Skeletal muscle satellite cell (primary cell): ENCODE measurements around the gene FAM234A. TPM values are rescaled to one million over a fixed set of nuclear protein-coding genes. Genes with fewer than 3 reads are reported as not detected.

ENCODE experiments used
- H3K27me3 ChIP-seq: 2 replicates; pipeline ENCODE4 v1.7.0; 2013; ENCODE audit warnings: low read length; ENCODE audit not compliant: control insufficient read depth, insufficient read depth
- H3K36me3 ChIP-seq: 2 replicates; pipeline ENCODE4 v1.7.0; 2013; ENCODE audit warnings: mild to moderate bottlenecking, control low read depth, low read length; ENCODE audit not compliant: insufficient read depth
- H3K4me1 ChIP-seq: 2 replicates; pipeline ENCODE4 v1.7.0; 2013; ENCODE audit warnings: low read length; ENCODE audit not compliant: control insufficient read depth, insufficient read depth
- H3K4me2 ChIP-seq: 2 replicates; pipeline ENCODE4 v1.7.0; 2013; ENCODE audit warnings: mild to moderate bottlenecking, low read length
- H3K4me3 ChIP-seq: 2 replicates; pipeline ENCODE4 v1.7.0; 2013; ENCODE audit warnings: low read length
- H3K9ac ChIP-seq: 2 replicates; pipeline ENCODE4 v1.7.0; 2013; ENCODE audit warnings: mild to moderate bottlenecking, low read depth, low read length, moderate library complexity
- H3K9me3 ChIP-seq: replicated peaks from 2 replicates; pipeline ENCODE4 v1.7.0; 2013; ENCODE audit warnings: mild to moderate bottlenecking, control low read depth, low read length
- total RNA-seq: library from RNA; depleted of rRNA; stranded (reverse); fragments of >200 nt; gene quantifications from 2 replicates; pipeline ENCODE4 v1.2.3, GENCODE V29; 2012; rRNA removed

Gene FAM234A, protein sequence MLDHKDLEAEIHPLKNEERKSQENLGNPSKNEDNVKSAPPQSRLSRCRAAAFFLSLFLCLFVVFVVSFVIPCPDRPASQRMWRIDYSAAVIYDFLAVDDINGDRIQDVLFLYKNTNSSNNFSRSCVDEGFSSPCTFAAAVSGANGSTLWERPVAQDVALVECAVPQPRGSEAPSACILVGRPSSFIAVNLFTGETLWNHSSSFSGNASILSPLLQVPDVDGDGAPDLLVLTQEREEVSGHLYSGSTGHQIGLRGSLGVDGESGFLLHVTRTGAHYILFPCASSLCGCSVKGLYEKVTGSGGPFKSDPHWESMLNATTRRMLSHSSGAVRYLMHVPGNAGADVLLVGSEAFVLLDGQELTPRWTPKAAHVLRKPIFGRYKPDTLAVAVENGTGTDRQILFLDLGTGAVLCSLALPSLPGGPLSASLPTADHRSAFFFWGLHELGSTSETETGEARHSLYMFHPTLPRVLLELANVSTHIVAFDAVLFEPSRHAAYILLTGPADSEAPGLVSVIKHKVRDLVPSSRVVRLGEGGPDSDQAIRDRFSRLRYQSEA
- total RNA-seq: 67.7 and 75.8 TPM in 2 replicates

GRCh38 chr16:234468-235305 is at the start of gene FAM234A:
FAM234A (plus strand) TSS chr16:234821; CDS start chr16:254414, 19,593 bp downstream.
- Histone ChIP-seq H3K27me3 (no peaks in the 10 kb centered on the region), H3K9me3 (no peaks in the 10 kb centered on the region), H3K36me3 (no peaks in the 10 kb centered on the region), H3K4me2 (peak within 1 kb of the TSS; percentile 89), H3K4me1 (peaks cover 5% of the 10 kb centered on the region), H3K9ac (peak within 1 kb of the TSS; percentile 95), H3K4me3 (peak within 1 kb of the TSS; percentile 92)

GRCh38 chr16:185213-185612 is 49.4 kb upstream of the FAM234A start:
- no peak overlapping the region for H3K4me2 ChIP-seq
- H3K36me3 ChIP-seq: peaks cover 33% of the 10 kb centered on the region
- no peaks in the 10 kb centered on the region for H3K27me3 ChIP-seq
- H3K4me3 ChIP-seq: no peak overlapping the region
- no peaks in the 10 kb centered on the region for H3K9me3 ChIP-seq
- H3K4me1 ChIP-seq: peaks cover 13% of the 10 kb centered on the region
- no peak overlapping the region for H3K9ac ChIP-seq

- no peaks in the 10 kb centered on the region for H3K27me3 ChIP-seq
- H3K9ac ChIP-seq: no peak overlapping the region
- no peak overlapping the region for H3K4me2 ChIP-seq
- no peaks in the 10 kb centered on the region for H3K9me3 ChIP-seq
- no peak overlapping the region for H3K4me3 ChIP-seq
- peaks cover 11% of the 10 kb centered on the region for H3K4me1 ChIP-seq
- peaks cover 38% of the 10 kb centered on the region for H3K36me3 ChIP-seq
Observed at GRCh38 chr16:185691-186090, 48.9 kb upstream of the FAM234A start.

DNA sequence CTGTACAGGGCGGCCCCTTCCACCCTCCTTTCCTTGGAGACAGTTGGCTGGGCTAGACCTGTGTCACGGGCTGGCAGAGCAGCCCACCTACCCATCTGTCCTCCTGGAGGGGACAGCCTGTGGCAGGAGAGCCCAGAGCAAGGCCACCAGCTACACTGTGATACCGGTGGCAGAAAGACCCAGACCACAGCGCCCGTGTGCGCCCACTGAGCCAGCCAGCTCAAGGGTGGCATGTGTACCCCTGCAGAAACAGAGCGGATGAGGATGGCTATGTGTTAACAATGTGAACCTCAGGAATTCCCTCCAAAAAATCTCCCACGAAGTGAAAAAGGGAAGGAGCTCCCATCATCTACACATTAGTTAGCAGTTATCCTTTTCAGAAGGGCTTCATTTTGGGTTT is 47.3 kb upstream of the FAM234A start:
- H3K4me1 ChIP-seq: no peaks in the 10 kb centered on the region
- peaks cover 50% of the 10 kb centered on the region for H3K36me3 ChIP-seq
- H3K4me2 ChIP-seq: no peak overlapping the region
- H3K4me3 ChIP-seq: no peak overlapping the region
- H3K9me3 ChIP-seq: no peaks in the 10 kb centered on the region
- no peaks in the 10 kb centered on the region for H3K27me3 ChIP-seq
- no peak overlapping the region for H3K9ac ChIP-seq

- Histone ChIP-seq H3K9ac (no peak overlapping the region), H3K4me2 (no peak overlapping the region), H3K9me3 (no peaks in the 10 kb centered on the region), H3K27me3 (no peaks in the 10 kb centered on the region), H3K4me1 (no peaks in the 10 kb centered on the region), H3K36me3 (peaks cover 57% of the 10 kb centered on the region), H3K4me3 (no peak overlapping the region)
Observed at GRCh38 chr16:188674-189073, 45.9 kb upstream of the FAM234A start.

DNA sequence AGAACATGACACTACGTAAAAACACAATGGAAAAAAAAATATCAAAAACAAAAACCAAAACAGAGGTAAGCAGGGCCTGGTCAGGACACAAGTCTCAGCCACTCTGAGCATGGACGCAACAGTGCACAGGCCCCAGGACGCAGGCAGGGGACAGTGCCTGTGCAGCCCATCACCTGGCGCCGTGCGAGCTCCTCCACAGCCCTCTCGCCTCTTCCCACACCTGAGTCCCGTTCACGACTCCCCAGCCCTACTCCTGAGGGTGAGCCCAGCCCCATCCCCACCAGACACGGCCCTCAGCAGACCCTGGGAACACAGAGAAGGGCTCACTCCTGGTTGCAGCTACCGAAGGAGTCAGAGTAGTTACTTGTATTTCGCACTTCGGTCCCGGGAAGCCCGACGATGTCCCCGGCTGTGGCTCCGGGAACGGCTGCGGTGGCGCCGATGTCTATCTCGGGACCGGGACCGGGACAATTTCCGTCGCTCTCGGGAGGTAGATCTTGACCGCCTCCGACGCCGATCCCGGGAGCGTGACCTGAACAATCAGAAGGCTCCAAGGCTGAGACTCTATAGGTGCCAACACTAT is 44.9 kb upstream of the FAM234A start:
- no peaks in the 10 kb centered on the region for H3K27me3 ChIP-seq
- no peak overlapping the region for H3K9ac ChIP-seq
- H3K4me3 ChIP-seq: no peak overlapping the region
- peaks cover 66% of the 10 kb centered on the region for H3K36me3 ChIP-seq
- H3K4me1 ChIP-seq: peaks cover 5% of the 10 kb centered on the region
- no peak overlapping the region for H3K4me2 ChIP-seq
- no peaks in the 10 kb centered on the region for H3K9me3 ChIP-seq

DNA sequence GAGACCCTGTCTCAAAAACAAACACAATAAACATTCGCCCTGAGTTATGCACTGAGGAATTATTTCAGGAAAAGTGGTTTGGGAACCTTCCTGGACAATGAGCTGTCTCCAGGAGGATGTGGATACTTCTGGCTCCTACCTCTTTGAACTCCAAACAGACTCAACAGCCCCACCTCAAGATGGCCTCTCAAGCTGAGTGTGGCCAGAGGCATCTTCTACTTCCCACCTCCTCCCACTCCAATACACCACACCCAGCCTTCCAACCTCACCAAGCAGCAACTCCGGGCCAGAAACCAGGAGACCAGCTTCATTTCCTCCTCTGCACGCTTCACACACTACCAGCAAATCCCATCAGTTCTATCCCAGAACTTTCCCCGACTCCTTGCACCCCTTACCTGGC is 42.8 kb upstream of the FAM234A start:
- H3K9me3 ChIP-seq: no peaks in the 10 kb centered on the region
- H3K4me1 ChIP-seq: peaks cover 9% of the 10 kb centered on the region
- no peaks in the 10 kb centered on the region for H3K27me3 ChIP-seq
- H3K9ac ChIP-seq: no peak overlapping the region
- no peak overlapping the region for H3K4me3 ChIP-seq
- H3K36me3 ChIP-seq: peaks cover 72% of the 10 kb centered on the region
- no peak overlapping the region for H3K4me2 ChIP-seq

DNA sequence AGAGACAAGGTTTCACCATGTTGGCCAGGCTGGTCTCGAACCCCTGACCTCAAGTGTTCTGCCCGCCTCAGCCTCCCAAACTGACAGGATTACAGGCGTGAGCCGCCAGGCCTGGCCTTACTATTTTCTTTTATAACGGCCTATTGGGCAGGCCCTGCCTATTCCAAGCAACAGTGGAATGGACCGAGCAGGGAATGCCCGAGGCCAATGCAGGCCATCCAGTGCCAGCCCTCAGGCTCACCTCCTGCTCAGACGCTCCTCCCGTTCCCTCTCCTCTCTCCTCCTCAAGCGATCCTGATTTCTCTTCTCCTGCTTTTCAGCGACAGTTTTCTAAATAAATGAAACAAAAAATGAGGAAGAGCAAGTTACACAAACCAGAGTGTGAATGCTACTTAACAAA is 41.9 kb upstream of the FAM234A start:
- Histone ChIP-seq H3K4me1 (peaks cover 9% of the 10 kb centered on the region), H3K9me3 (no peaks in the 10 kb centered on the region), H3K4me3 (no peak overlapping the region), H3K36me3 (peaks cover 71% of the 10 kb centered on the region), H3K27me3 (no peaks in the 10 kb centered on the region), H3K9ac (no peak overlapping the region), H3K4me2 (no peak overlapping the region)

GRCh38 chr16:193441-193840 is 41.2 kb upstream of the FAM234A start:
- Histone ChIP-seq H3K9ac (no peak overlapping the region), H3K27me3 (no peaks in the 10 kb centered on the region), H3K4me1 (peaks cover 9% of the 10 kb centered on the region), H3K36me3 (peaks cover 74% of the 10 kb centered on the region), H3K9me3 (no peaks in the 10 kb centered on the region), H3K4me2 (no peak overlapping the region), H3K4me3 (no peak overlapping the region)

DNA sequence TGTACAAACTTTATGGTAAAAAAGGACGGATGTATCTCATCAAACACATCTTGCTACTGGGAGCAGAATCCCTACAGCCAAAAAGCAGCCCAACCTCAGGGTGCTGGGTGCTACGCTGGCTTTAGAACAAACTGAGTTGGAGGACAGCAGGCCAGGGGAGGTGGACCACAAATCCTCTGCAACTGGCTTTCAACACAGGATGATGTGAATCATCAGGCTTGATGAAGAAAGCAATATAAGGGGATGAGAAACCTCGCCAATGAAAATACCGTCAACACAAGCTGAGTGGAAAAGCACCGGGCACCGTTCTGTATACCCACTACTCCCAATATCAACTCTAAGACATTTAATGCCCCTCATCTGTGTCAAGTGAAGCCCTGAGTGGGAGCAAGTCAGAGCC is 40.1 kb upstream of the FAM234A start:
- Histone ChIP-seq H3K9ac (no peak overlapping the region), H3K4me2 (no peak overlapping the region), H3K4me1 (peaks cover 9% of the 10 kb centered on the region), H3K36me3 (peaks cover 71% of the 10 kb centered on the region), H3K27me3 (no peaks in the 10 kb centered on the region), H3K4me3 (no peak overlapping the region), H3K9me3 (no peaks in the 10 kb centered on the region)

DNA sequence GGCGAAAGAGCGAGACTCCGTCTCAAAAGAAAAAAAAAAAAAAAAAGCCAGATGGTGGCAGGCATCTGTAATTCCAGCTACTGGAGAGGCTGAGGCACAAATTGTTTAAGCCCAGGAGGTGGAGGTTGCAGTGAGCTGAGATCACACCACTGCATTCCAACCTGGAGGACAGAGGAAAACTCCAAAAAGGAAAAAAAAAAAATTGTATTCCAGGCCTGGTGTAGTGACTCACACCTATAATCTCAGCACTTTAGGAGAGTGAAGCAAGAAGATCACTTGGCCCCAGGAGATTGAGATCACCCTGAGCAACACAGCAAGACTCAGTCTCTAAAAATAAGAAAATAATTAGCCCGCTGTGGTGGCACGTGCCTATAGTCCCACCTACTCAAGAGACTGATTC is 34.2 kb upstream of the FAM234A start:
- Histone ChIP-seq H3K36me3 (peaks cover 54% of the 10 kb centered on the region), H3K4me1 (no peaks in the 10 kb centered on the region), H3K4me3 (no peak overlapping the region), H3K27me3 (no peaks in the 10 kb centered on the region), H3K9me3 (no peaks in the 10 kb centered on the region), H3K4me2 (no peak overlapping the region), H3K9ac (no peak overlapping the region)
